Activated CD4-positive, alpha-beta T cell treated with anti-CD3 and anti-CD28 coated beads for 36 hours (primary cell): ENCODE results near the gene UBE2R2. TPM values are rescaled to one million over a fixed set of nuclear protein-coding genes. Genes with fewer than 3 reads are reported as not detected.
"Not testable (repeated sequence)": the region's sequence is repeated elsewhere in the genome, so short reads cannot be mapped to it uniquely, and the experiment has no call there.

Experiments
- ATAC-seq: fragments of 200-7000 bp; cut with Tn5 transposase; one replicate; pipeline ENCODE4 v1.10.0; 2021; ENCODE audit warnings: mild to moderate bottlenecking, moderate library complexity
- CTCF ChIA-PET: fragments of 350-600 bp; sonication (Branson Sonifier 250); formaldehyde crosslinking; loops from one replicate; lab custom pipeline; 2021; ENCODE audit warnings: antibody characterized with exemption; lab: Charles Lee
- POLR2A ChIA-PET: fragments of 350-600 bp; sonication (Branson Sonifier 250); formaldehyde crosslinking; loops from one replicate; lab custom pipeline; 2021; ENCODE audit warnings: antibody characterized with exemption, inconsistent platforms; lab: Charles Lee
- DNase-seq: peaks from one replicate; pipeline ENCODE4 v3.0.0-alpha.2; 2020
- H3K27ac Mint-ChIP-seq: one replicate; pipeline ENCODE4 v1.8.0; 2021; ENCODE audit warnings: mixed read lengths
- H3K27me3 Mint-ChIP-seq: one replicate; pipeline ENCODE4 v1.8.0; 2021; ENCODE audit warnings: mixed read lengths
- H3K36me3 Mint-ChIP-seq: one replicate; pipeline ENCODE4 v1.8.0; 2021; ENCODE audit warnings: low read depth, mixed read lengths
- H3K4me1 Mint-ChIP-seq: one replicate; pipeline ENCODE4 v1.8.0; 2021; ENCODE audit warnings: mixed read lengths
- H3K4me3 Mint-ChIP-seq: one replicate; pipeline ENCODE4 v1.8.0; 2021; ENCODE audit warnings: mild to moderate bottlenecking, moderate library complexity, mixed read lengths
- H3K9me3 Mint-ChIP-seq: one replicate; pipeline ENCODE4 v1.8.0; 2021; ENCODE audit warnings: low read depth, mixed read lengths
- intact Hi-C, 2 experiments: fragments of 100-400 bp; cut with DNase I in 1 of 2; cut with micrococcal nuclease in 1 of 2; formaldehyde crosslinking; loops; one replicate each; pipeline versions ENCODE4 v1.14.2 to v1.15.1; 2022 to 2024; cut with DNase I, micrococcal nuclease
- total RNA-seq, 2 experiments: library from RNA; stranded (reverse); gene quantifications; one replicate each; pipeline ENCODE4 v1.2.3, GENCODE V29; 2021

Gene UBE2R2
- total RNA-seq, 2 experiments from 2014 or later = 47.7 to 49.5 TPM

DNA sequence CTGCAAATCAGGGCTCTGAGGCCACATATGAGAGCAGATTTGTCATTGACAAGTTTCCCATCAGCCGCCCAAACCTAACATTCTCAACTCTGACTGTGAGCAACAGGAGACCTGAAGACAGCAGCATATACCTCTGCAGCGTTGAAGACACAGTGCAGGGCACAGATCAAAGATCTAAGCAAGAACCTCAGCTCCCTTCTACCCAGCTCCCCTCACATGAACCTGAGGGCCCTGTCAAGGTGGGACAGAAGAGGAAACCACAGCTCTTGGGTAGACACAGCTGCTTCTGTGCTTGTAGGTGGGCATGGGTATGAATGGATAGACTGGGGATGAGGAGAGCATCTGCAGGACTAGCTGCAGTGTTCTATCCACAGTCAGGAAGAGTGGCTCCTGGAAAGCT lies 30.3 kb upstream of the UBE2R2 start:
- ChIA-PET CTCF (interaction anchor here (2.7 kb wide), 1 partner anchor 8 kb away, joined by 13 read pairs; no protein-coding TSS in a partner anchor), POLR2A (no interaction called here)
- Mint-ChIP-seq H3K4me3 (no peak overlapping the region), H3K27ac (no peak overlapping the region), H3K9me3 (no peaks in the 10 kb centered on the region), H3K4me1 (no peaks in the 10 kb centered on the region), H3K36me3 (no peaks in the 10 kb centered on the region), H3K27me3 (peaks cover 7% of the 10 kb centered on the region)
- DNase-seq (no peak), ATAC-seq (no peak)
- intact Hi-C loops = no loop called here

DNA sequence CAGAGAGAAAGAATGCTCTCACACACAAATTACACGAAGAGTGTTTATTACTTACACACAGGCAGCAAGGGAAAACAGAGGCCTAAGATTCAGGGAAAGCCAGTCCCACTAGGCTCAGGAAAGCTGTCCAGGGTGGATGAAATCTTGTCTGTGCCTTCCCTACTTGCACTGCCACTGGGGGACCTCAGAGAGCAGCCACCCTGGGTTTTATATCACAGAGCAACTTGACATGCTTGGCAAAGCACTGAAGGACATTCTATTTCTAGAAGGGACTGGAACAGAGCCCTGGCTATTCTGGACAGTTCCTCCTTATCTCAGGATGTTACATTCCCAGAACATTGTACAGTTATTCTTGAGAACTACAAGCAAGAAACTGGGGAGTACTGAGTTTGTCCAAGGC lies 29.1 kb upstream of the UBE2R2 start:
- Mint-ChIP-seq H3K4me1 (no peaks in the 10 kb centered on the region), H3K27ac (no peak overlapping the region), H3K4me3 (no peak overlapping the region), H3K36me3 (no peaks in the 10 kb centered on the region), H3K27me3 (peaks cover 7% of the 10 kb centered on the region), H3K9me3 (no peaks in the 10 kb centered on the region)
- no peak for DNase-seq
- ChIA-PET POLR2A (no interaction called here), CTCF (interaction anchor here (0.6 to 2.7 kb wide), 2 partner anchors 9 to 221 kb away, joined by 4 to 13 read pairs; no protein-coding TSS in a partner anchor)
- ATAC-seq = no peak
- intact Hi-C loops = no loop called here

DNA sequence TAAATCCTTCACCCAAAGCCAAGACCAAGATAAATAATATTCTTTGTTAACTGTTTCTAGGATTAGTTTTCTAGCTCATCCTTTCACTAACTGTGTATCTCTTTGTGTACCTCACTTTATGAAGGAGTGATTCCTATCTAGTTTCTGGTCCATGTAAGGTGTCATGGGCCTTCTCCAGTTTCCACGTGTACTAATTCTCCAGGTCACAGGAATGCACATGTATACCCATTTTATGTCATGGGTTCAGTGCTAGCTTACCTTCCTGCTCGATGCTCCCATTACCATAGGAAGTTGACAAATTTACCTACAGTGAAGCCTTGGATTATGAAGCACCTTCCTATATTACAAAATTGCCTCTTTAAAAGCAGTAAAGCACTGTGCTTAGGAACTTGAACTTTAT lies 27.5 kb upstream of the UBE2R2 start:
- H3K9me3 Mint-ChIP-seq, intact Hi-C loops, H3K36me3 Mint-ChIP-seq, H3K4me1 Mint-ChIP-seq, H3K27ac Mint-ChIP-seq, H3K27me3 Mint-ChIP-seq, H3K4me3 Mint-ChIP-seq, DNase-seq, POLR2A ChIA-PET, ATAC-seq: not testable (repeated sequence)
- CTCF ChIA-PET = interaction anchor here (0.6 kb wide), 1 partner anchor 15 kb away, joined by 3 read pairs; no protein-coding TSS in a partner anchor

GRCh38 chr9:33791117-33791516 lies 25.8 kb upstream of the UBE2R2 start:
- Mint-ChIP-seq H3K4me3 (no peak overlapping the region), H3K9me3 (no peaks in the 10 kb centered on the region), H3K27ac (no peak overlapping the region), H3K27me3 (peaks cover 6% of the 10 kb centered on the region), H3K4me1 (peaks cover 3% of the 10 kb centered on the region), H3K36me3 (no peaks in the 10 kb centered on the region)
- no peak for ATAC-seq
- ChIA-PET CTCF (interaction anchor here (1.2 to 1.3 kb wide), 2 partner anchors 13 to 23 kb away, joined by 4 read pairs; no protein-coding TSS in a partner anchor), POLR2A (no interaction called here)
- DNase-seq = no peak
- intact Hi-C loops = no loop called here

DNA sequence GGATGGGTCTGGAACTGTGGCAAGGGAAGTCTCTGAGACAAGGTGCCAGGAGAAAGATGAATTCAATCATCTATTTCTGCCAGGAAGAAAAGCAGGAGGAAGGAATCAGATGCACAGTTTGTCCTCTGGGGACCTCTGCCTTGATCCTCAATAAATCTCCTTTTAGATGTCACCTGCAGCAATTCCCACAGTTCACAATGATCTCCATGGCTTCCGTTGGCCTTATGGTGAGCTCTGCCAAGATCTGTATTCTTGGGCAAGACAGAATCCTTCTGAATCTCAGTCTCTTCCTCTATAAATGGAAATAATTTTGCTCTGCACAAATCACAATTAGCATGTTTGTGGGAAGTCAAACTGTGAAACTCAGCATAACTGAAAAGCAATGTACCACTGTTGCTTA lies 23.5 kb upstream of the UBE2R2 start:
- intact Hi-C loops, DNase-seq, H3K9me3 Mint-ChIP-seq, H3K27ac Mint-ChIP-seq, H3K4me1 Mint-ChIP-seq, POLR2A ChIA-PET, H3K27me3 Mint-ChIP-seq, H3K4me3 Mint-ChIP-seq, ATAC-seq, H3K36me3 Mint-ChIP-seq: not testable (repeated sequence)
- CTCF ChIA-PET = interaction anchor here (0.6 to 1.6 kb wide), 3 partner anchors 15 to 459 kb away, joined by 4 to 5 read pairs (median 5); no protein-coding TSS in a partner anchor

GRCh38 chr9:33794560-33794959 lies 22.4 kb upstream of the UBE2R2 start:
- DNase-seq (peak; percentile 65), ATAC-seq (peak; percentile 91)
- intact Hi-C loops = no loop called here
- Mint-ChIP-seq H3K36me3 (no peaks in the 10 kb centered on the region), H3K4me1 (peaks cover 3% of the 10 kb centered on the region), H3K9me3 (no peaks in the 10 kb centered on the region), H3K27me3 (peaks cover 5% of the 10 kb centered on the region), H3K4me3 (no peak overlapping the region), H3K27ac (no peak overlapping the region)
- CTCF ChIA-PET = interaction anchor here (0.9 to 1.9 kb wide), 2 partner anchors 16 to 20 kb away, joined by 5 read pairs; no protein-coding TSS in a partner anchor
- POLR2A ChIA-PET = interaction anchor here (1.2 kb wide), 1 partner anchor 20 kb away, joined by 3 read pairs; no protein-coding TSS in a partner anchor

DNA sequence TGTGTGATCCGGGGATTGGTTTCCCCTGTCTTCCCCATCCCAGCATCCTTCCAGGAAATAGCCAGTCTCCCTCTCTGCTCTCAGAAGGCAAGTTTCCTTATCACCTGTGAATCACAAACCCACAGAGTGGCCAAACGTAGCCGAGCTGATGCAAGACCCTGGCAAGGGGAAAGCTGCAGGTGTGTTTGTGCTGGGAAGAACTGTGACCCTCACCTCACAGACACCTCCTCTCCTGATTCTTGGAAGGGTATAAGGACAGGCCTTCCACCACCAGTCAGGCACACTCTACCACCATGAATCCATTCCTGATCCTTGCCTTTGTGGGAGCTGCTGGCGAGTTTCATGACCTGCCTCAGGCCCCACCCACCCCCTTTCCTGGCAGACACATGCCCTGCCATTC lies 21.7 kb upstream of the UBE2R2 start, which contains the start of gene PRSS3:
Gene PRSS3 (plus strand): TSS at position 281 of the 400 bp plus-strand sequence. CDS start 13 bp downstream, at position 294.
- POLR2A ChIA-PET = interaction anchor here (1.2 kb wide), 1 partner anchor 19 kb away, joined by 3 read pairs; no protein-coding TSS in a partner anchor
- Mint-ChIP-seq H3K27ac (no peak within 1 kb of the TSS), H3K4me3 (no peak within 1 kb of the TSS), H3K36me3 (no peaks in the 10 kb centered on the region), H3K9me3 (no peaks in the 10 kb centered on the region), H3K27me3 (peaks cover 5% of the 10 kb centered on the region), H3K4me1 (peaks cover 3% of the 10 kb centered on the region)
- ATAC-seq (no peak), DNase-seq (no peak)
- CTCF ChIA-PET = interaction anchor here (0.7 to 1.9 kb wide), 2 partner anchors 14 to 16 kb away, joined by 3 to 5 read pairs; no protein-coding TSS in a partner anchor
- intact Hi-C loops = no loop called here

DNA sequence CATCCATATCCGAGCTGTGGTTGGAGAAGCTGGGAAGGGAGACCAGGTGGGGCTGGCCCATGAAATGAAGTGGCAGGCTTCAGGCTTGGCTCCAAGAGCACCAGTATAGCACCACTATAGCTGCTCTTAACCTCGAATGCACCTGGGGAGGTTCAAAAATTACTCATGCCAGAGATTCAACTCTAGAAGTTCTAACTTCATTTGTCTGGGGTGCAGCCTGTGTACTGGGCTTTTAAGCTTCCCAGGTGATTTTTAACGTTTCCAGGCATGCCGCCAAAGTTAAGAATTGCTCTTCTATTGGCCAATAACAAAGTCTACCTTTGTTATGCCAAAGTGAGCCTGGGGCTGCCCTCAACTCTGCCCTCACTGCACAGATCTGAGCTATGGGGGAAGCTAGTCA lies 21.1 kb upstream of the UBE2R2 start:
- POLR2A ChIA-PET = no interaction called here

GRCh38 chr9:33796679-33797078 lies 20.3 kb upstream of the UBE2R2 start:
- H3K36me3 Mint-ChIP-seq, ATAC-seq, intact Hi-C loops, CTCF ChIA-PET, POLR2A ChIA-PET, H3K9me3 Mint-ChIP-seq, DNase-seq, H3K4me1 Mint-ChIP-seq, H3K27me3 Mint-ChIP-seq, H3K27ac Mint-ChIP-seq, H3K4me3 Mint-ChIP-seq: not testable (repeated sequence)

More for the DNA sequence above, 21.1 kb upstream of the UBE2R2 start:
- no peak overlapping the region for H3K4me3 Mint-ChIP-seq
- peaks cover 5% of the 10 kb centered on the region for H3K27me3 Mint-ChIP-seq
- peaks cover 3% of the 10 kb centered on the region for H3K4me1 Mint-ChIP-seq
- DNase-seq = no peak
- no peaks in the 10 kb centered on the region for H3K36me3 Mint-ChIP-seq
- intact Hi-C loops = no loop called here
- no peak for ATAC-seq
- no peak overlapping the region for H3K27ac Mint-ChIP-seq
- H3K9me3 Mint-ChIP-seq = no peaks in the 10 kb centered on the region
- CTCF ChIA-PET = interaction anchor here (0.7 to 1.9 kb wide), 2 partner anchors 14 to 17 kb away, joined by 3 to 5 read pairs; no protein-coding TSS in a partner anchor

DNA sequence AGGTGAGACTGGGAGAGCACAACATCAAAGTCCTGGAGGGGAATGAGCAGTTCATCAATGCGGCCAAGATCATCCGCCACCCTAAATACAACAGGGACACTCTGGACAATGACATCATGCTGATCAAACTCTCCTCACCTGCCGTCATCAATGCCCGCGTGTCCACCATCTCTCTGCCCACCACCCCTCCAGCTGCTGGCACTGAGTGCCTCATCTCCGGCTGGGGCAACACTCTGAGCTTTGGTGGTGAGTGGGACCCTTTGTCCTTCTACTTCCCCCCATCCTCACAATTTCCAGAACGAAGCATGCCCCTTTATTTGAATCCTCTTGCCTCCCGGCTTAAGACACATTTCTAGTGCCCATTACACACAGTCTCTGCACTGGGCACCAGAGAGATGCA lies 19.1 kb upstream of the UBE2R2 start:
- Mint-ChIP-seq H3K9me3 (peaks cover 1% of the 10 kb centered on the region), H3K27ac (no peak overlapping the region), H3K27me3 (peaks cover 5% of the 10 kb centered on the region), H3K4me1 (peaks cover 3% of the 10 kb centered on the region), H3K4me3 (no peak overlapping the region), H3K36me3 (no peaks in the 10 kb centered on the region)
- DNase-seq = no peak
- intact Hi-C loops = no loop called here
- ChIA-PET POLR2A (no interaction called here), CTCF (interaction anchor here (0.7 kb wide), 1 partner anchor 21 kb away, joined by 3 read pairs; no protein-coding TSS in a partner anchor)
- ATAC-seq = no peak

- Mint-ChIP-seq H3K4me3 (no peak overlapping the region), H3K27me3 (peaks cover 5% of the 10 kb centered on the region), H3K4me1 (peaks cover 3% of the 10 kb centered on the region), H3K9me3 (peaks cover 1% of the 10 kb centered on the region), H3K36me3 (no peaks in the 10 kb centered on the region), H3K27ac (no peak overlapping the region)
- ChIA-PET CTCF (interaction anchor here (0.7 to 1.1 kb wide), 2 partner anchors 14 to 336 kb away, joined by 4 read pairs; no protein-coding TSS in a partner anchor), POLR2A (no interaction called here)
- intact Hi-C loops = no loop called here
- DNase-seq (no peak), ATAC-seq (no peak)
Observed at GRCh38 chr9:33798545-33798944, 18.4 kb upstream of the UBE2R2 start.
